ENCODE data around the gene DNTT. TPM values are rescaled to one million over a fixed set of nuclear protein-coding genes. Genes with fewer than 3 reads are reported as not detected.
A peak's percentile ranks its signal among the peaks of the same experiment; 100 is the strongest.

Gene DNTT
- total RNA-seq, 2 experiments from 2014 or later, result 0.16 to 0.32 TPM

DNA sequence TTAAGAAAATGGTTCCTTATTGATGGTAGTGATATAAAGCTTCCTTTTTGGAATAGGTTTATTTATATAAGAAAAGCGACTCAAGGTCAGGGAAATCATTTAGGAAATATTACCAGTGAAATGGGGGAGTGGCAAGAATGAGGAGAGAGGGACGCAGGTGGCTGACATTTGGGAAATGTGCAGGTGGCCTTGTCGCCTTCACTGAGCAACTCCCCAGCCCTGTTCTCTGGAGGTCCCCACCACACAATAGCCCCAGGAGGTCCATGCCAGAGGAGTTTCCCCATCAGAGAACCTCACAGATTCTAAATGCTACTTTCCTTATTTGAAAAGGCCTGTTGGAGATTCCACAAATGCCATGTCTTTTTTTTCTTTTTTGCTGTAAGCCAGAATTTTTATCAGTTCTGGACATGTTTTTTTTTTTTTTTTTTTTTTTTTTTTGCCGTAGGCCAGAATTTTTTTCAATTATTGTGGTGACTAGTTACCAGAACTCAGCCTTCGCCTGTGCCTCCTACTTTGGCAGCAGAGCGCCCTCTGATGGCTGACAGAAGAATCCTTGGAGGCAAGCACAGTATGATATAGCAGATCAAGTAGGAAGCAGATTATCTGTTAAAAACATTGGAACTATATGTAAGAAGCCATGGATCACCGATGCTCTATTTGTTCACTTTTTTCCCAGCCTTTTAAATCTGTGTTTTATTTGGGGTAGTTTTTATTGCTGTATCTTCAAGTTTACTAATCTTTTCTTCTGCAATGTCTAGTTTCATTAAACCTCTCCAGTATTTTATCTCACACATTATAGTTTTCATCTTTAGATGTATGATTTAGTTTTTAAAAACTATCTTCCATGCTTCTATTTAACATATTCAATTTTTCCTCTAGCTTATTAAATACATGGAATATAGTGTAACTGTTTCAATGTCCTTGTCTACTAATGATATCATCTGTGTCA lies 36.0 kb downstream of the DNTT start:
- Histone ChIP-seq H2AFZ (ENCODE audit: low read length) (no peak overlapping the region), H3K4me2 (ENCODE audit: low read length) (no peak overlapping the region), H3K4me3 (ENCODE audit: low read depth, low read length, poor library complexity, severe bottlenecking) (no peak overlapping the region), H3K36me3 (ENCODE audit: insufficient read depth, low read length) (no peaks in the 10 kb centered on the region), H3K27ac (ENCODE audit: low read depth, low read length, poor library complexity, severe bottlenecking) (no peak overlapping the region), H3K9me3 (ENCODE audit: low read length) (peaks cover 5% of the 10 kb centered on the region; the same call in 1 of the 2 replicates), H3K9me2 (ENCODE audit: insufficient read depth, low read length) (no peaks in the 10 kb centered on the region), H3K4me1 (ENCODE audit: insufficient read depth, low read length, poor library complexity, severe bottlenecking) (peaks cover 13% of the 10 kb centered on the region), H3K79me2 (ENCODE audit: insufficient read depth, low read depth, low read length) (no peaks in the 10 kb centered on the region), H4K20me1 (ENCODE audit: insufficient read depth, low read length) (no peaks in the 10 kb centered on the region)
- CTCF ChIA-PET (ENCODE audit: unreplicated experiment), result interaction anchor here (0.6 to 1.1 kb wide), 3 partner anchors 294 to 647 kb away, joined by 3 to 4 read pairs (median 4); partner anchors contain the start of gene TCTN3
- BruUV-seq (replicated peaks), result no TSS peak
- POLR2A ChIA-PET, result interaction anchor here (0.6 to 1.0 kb wide), 9 partner anchors 10 to 604 kb away, joined by 3 to 6 read pairs (median 4); partner anchors contain the start of gene ZNF518A
- TF ChIP-seq EZH2phosphoT487 (IDR thresholded peaks at IDR 0.05; ENCODE audit: borderline replicate concordance, low read depth, low read length), result no peak
- TF ChIP-seq, protein P1, sequence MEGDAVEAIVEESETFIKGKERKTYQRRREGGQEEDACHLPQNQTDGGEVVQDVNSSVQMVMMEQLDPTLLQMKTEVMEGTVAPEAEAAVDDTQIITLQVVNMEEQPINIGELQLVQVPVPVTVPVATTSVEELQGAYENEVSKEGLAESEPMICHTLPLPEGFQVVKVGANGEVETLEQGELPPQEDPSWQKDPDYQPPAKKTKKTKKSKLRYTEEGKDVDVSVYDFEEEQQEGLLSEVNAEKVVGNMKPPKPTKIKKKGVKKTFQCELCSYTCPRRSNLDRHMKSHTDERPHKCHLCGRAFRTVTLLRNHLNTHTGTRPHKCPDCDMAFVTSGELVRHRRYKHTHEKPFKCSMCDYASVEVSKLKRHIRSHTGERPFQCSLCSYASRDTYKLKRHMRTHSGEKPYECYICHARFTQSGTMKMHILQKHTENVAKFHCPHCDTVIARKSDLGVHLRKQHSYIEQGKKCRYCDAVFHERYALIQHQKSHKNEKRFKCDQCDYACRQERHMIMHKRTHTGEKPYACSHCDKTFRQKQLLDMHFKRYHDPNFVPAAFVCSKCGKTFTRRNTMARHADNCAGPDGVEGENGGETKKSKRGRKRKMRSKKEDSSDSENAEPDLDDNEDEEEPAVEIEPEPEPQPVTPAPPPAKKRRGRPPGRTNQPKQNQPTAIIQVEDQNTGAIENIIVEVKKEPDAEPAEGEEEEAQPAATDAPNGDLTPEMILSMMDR (conservative IDR thresholded peaks at IDR 0.05; ENCODE audit: low read length), result peak; percentile 99
- DNase-seq (ENCODE audit: low spot score), result peak; percentile 88
- intact Hi-C loops (cut with micrococcal nuclease; ENCODE audit: unreplicated experiment), result loop anchor here (1.0 kb wide), 3 partner anchors 47 to 323 kb away; no protein-coding TSS in a partner anchor

DNA sequence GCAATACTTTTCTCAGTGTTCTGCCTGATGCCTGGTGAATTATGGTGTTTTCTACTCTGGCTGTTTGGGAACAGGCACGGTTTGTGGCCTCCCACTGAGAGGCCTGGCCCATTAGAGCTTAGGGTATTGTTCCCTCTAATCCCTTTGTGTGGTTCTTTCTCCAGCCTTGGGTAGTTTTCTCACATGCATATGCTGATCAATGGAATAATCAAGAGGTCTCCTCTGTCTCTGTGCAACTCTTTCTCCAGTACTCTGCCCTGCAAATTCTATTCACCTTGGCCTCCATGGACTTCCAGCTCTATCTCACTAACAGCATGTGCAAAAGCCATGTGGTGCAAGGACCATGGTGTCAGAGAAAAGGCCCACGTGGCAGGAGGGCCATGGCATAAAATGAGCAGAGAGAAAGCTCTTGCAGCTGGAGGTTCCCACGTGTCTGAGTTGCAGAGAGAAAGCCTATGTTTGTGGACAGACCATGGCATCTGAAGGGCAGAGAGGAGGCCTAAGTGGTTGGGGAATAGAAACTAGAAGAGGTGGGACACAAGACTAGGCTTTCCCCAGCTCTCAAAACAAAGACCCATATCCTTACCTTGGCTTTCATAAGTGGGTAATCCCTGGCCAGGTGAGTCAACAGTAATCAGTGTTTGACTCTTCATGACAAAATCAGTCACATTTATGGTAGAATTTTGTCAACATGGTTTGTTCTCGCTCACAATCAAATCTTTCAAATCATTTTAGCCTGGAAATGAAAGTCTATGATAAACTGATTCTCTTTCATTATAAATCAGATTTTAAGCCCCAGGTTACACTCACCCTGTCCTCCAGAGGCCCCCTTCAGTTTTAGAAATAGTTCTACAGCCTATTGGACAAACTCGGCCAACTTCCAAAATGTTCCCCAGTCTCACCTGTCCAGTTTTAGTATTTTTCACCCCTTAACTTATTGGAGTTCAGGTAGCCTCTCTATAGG lies 37.3 kb downstream of the DNTT start:
- TF ChIP-seq EZH2phosphoT487 (IDR thresholded peaks at IDR 0.05; ENCODE audit: borderline replicate concordance, low read depth, low read length), result no peak
- TF ChIP-seq, protein P1 (conservative IDR thresholded peaks at IDR 0.05; ENCODE audit: low read length), result no peak
- Histone ChIP-seq H2AFZ (ENCODE audit: low read length) (no peak overlapping the region), H3K4me3 (ENCODE audit: low read depth, low read length, poor library complexity, severe bottlenecking) (no peak overlapping the region), H3K9me2 (ENCODE audit: insufficient read depth, low read length) (no peaks in the 10 kb centered on the region), H3K9me3 (ENCODE audit: low read length) (peaks cover 18% of the 10 kb centered on the region), H4K20me1 (ENCODE audit: insufficient read depth, low read length) (no peaks in the 10 kb centered on the region), H3K79me2 (ENCODE audit: insufficient read depth, low read depth, low read length) (no peaks in the 10 kb centered on the region), H3K4me2 (ENCODE audit: low read length) (no peak overlapping the region), H3K36me3 (ENCODE audit: insufficient read depth, low read length) (no peaks in the 10 kb centered on the region), H3K4me1 (ENCODE audit: insufficient read depth, low read length, poor library complexity, severe bottlenecking) (peaks cover 13% of the 10 kb centered on the region), H3K27ac (ENCODE audit: low read depth, low read length, poor library complexity, severe bottlenecking) (no peak overlapping the region)
- CTCF ChIA-PET (ENCODE audit: unreplicated experiment), result interaction anchor here (1.1 kb wide), 1 partner anchor 325 kb away, joined by 4 read pairs; no protein-coding TSS in a partner anchor
- intact Hi-C loops (cut with micrococcal nuclease; ENCODE audit: unreplicated experiment), result no loop called here
- no TSS peak for BruUV-seq (replicated peaks)
- POLR2A ChIA-PET, result interaction anchor here (0.7 kb wide), 1 partner anchor 581 kb away, joined by 3 read pairs; no protein-coding TSS in a partner anchor
- no peak for DNase-seq (ENCODE audit: low spot score)

Measured in OCI-LY7 (cell line).